Prostate gland (tissue), 2 donors: Measurements from ENCODE around the gene ITIH1. TPM values are rescaled to one million over a fixed set of nuclear protein-coding genes. Genes with fewer than 3 reads are reported as not detected.

Experiments used
- DNase-seq: peaks from one replicate; pipeline ENCODE4 v3.0.0-alpha.2; 2019; ENCODE audit warnings: low spot score
- H3K27ac ChIP-seq, 2 donors: fragments of 200-600 bp; sonication (generic); 2 replicates each; pipeline ENCODE4 v1.5.1; 2017 to 2019
- H3K27me3 ChIP-seq: fragments of 200-600 bp; sonication (generic); replicated peaks from 2 replicates; pipeline ENCODE4 v1.5.1; 2019; ENCODE audit not compliant: insufficient read depth
- H3K36me3 ChIP-seq, 2 donors: fragments of 200-600 bp; sonication (generic); 1 replicate in 1 of 2; 2 replicates in 1 of 2; pipeline versions ENCODE4 v1.5.1 to v1.8.1; 2017 to 2019
- H3K4me1 ChIP-seq: fragments of 200-600 bp; sonication (generic); replicated peaks from 2 replicates; pipeline ENCODE4 v1.5.1; 2019
- H3K4me3 ChIP-seq, 2 donors: fragments of 200-600 bp; sonication (generic); 2 replicates each; pipeline ENCODE4 v1.5.1; 2017 to 2019
- H3K9me3 ChIP-seq: fragments of 200-600 bp; sonication (generic); 2 replicates; pipeline ENCODE4 v1.5.1; 2017
- POLR2A ChIP-seq: fragments of 450-650 bp; IDR thresholded peaks from one replicate; pipeline ENCODE4 v1.6.1; 2016; ENCODE audit warnings: antibody characterized with exemption, mild to moderate bottlenecking
- POLR2AphosphoS5 ChIP-seq: sonication (generic); formaldehyde crosslinking; IDR thresholded peaks from one replicate; pipeline ENCODE4 v1.6.1; 2017; ENCODE audit warnings: antibody characterized with exemption
- WGBS: methylation state at CpG from one replicate; pipeline ENCODE4 v1.1.5; 2018; 5-methylcytosine and 5-hydroxymethylcytosine counted together
- intact Hi-C: fragments of 100-400 bp; cut with DNase I; formaldehyde crosslinking; loops from one replicate; pipeline ENCODE4 v1.14.2; 2022
- total RNA-seq, 2 donors: library from RNA; depleted of rRNA; stranded (reverse); fragments of >200 nt; gene quantifications; one replicate each; pipeline ENCODE4 v1.1.0, GENCODE V29; 2016
- TF ChIP-seq, protein P1 (sequence below), 4 experiments: fragments of 200-600 bp in 2 of 4; fragments of 450-650 bp in 2 of 4; sonication (generic) in 2 of 4; IDR thresholded peaks; 1 replicate in 3 of 4; 2 replicates in 1 of 4; pipeline ENCODE4 v1.5.1; 2016 to 2019; ENCODE audit warnings: antibody characterized with exemption in 4 of 4, mild to moderate bottlenecking in 2 of 4, moderate library complexity in 2 of 4

Gene ITIH1
- total RNA-seq, 2 donors from 2014 or later: 3.5 TPM; not detected in 1

- TF ChIP-seq POLR2AphosphoS5 (no peak), POLR2A (no peak)
- TF ChIP-seq, protein P1, sequence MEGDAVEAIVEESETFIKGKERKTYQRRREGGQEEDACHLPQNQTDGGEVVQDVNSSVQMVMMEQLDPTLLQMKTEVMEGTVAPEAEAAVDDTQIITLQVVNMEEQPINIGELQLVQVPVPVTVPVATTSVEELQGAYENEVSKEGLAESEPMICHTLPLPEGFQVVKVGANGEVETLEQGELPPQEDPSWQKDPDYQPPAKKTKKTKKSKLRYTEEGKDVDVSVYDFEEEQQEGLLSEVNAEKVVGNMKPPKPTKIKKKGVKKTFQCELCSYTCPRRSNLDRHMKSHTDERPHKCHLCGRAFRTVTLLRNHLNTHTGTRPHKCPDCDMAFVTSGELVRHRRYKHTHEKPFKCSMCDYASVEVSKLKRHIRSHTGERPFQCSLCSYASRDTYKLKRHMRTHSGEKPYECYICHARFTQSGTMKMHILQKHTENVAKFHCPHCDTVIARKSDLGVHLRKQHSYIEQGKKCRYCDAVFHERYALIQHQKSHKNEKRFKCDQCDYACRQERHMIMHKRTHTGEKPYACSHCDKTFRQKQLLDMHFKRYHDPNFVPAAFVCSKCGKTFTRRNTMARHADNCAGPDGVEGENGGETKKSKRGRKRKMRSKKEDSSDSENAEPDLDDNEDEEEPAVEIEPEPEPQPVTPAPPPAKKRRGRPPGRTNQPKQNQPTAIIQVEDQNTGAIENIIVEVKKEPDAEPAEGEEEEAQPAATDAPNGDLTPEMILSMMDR (IDR thresholded peaks at IDR 0.05): no peak
- WGBS: 69% methylated on average over 16 of the region's 16 CpGs
- Histone ChIP-seq H3K36me3 (no peaks in the 10 kb centered on the region), H3K27me3 (no peaks in the 10 kb centered on the region), H3K4me1 (no peaks in the 10 kb centered on the region), H3K4me3 (no peak within 1 kb of the TSS), H3K27ac (peak within 1 kb of the TSS in 1 of 2 donors; percentile 7), H3K9me3 (no peaks in the 10 kb centered on the region)
- intact Hi-C loops: no loop called here
- DNase-seq: no peak
Observed at GRCh38 chr3:52830535-52831258, 53.3 kb downstream of the ITIH1 start, which contains the start of gene ITIH4. ITIH4 (minus strand) TSS chr3:52830672; CDS start chr3:52830642, 30 bp downstream.

DNA sequence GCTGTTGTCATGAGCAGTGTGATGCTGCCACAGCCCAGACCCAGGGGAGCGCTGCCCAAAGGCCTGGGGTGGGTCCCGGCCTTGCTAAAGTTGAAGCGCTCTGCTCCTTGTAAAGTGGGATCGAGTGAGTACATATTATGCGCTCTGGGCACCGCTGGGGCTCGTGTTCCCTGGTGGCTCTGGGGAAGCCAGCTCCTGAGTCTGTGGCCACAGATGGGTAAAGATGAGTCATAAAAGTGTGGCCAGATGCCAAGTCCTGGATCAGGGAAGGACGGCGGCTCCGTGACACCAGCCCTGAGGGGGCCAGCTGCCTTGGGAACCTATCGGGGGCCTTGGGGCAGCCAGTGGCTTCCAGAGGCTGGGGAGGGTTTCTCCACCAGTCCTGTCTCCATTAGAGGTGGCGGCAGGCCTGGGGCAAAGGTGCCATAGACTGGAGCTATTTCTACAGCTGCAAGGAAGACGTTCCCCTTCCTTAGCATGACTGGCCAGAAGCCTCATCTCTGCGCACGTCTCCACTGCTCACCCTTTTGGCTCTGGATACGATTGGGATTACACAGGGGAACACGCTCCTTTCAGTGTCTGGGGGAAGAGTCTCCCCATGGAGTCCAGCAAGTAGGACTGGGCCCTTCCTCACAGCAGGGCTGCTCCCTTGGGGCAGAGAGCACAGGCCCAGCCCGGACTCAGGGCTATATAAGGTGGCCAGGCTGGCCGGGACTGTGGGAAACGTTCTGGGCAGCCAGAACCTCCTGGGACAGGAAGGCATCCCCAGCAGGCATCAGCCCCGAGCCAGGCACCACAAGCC lies 54.3 kb downstream of the ITIH1 start:
- Histone ChIP-seq H3K9me3 (no peaks in the 10 kb centered on the region), H3K27me3 (no peaks in the 10 kb centered on the region), H3K4me3 (no peak overlapping the region), H3K4me1 (no peaks in the 10 kb centered on the region), H3K27ac (peak overlapping the region in 1 of 2 donors; percentile 7), H3K36me3 (no peaks in the 10 kb centered on the region)
- intact Hi-C loops: no loop called here
- 47% methylated on average over 21 of the region's 21 CpGs for WGBS
- DNase-seq: peak; percentile 32
- TF ChIP-seq, protein P1 (IDR thresholded peaks at IDR 0.05): no peak
- peak; percentile 6 for TF ChIP-seq POLR2AphosphoS5
- TF ChIP-seq POLR2A: no peak

- DNase-seq: no peak
- Histone ChIP-seq H3K36me3 (no peaks in the 10 kb centered on the region), H3K4me3 (no peak overlapping the region), H3K4me1 (no peaks in the 10 kb centered on the region), H3K27me3 (no peaks in the 10 kb centered on the region), H3K9me3 (no peaks in the 10 kb centered on the region), H3K27ac (no peak overlapping the region)
- 96% methylated on average over 14 of the region's 14 CpGs for WGBS
- TF ChIP-seq POLR2AphosphoS5 (no peak), POLR2A (no peak)
- TF ChIP-seq, protein P1 (IDR thresholded peaks at IDR 0.05): no peak
- intact Hi-C loops: no loop called here
Observed at GRCh38 chr3:52833202-52833601, 55.8 kb downstream of the ITIH1 start.

GRCh38 chr3:52834871-52835501 lies 57.6 kb downstream of the ITIH1 start, which contains the start of gene MUSTN1:
MUSTN1 (minus strand) TSS chr3:52835019; CDS start chr3:52834948, 71 bp downstream.
- Histone ChIP-seq H3K4me3 (no peak within 1 kb of the TSS), H3K9me3 (no peaks in the 10 kb centered on the region), H3K27ac (no peak within 1 kb of the TSS), H3K27me3 (no peaks in the 10 kb centered on the region), H3K36me3 (no peaks in the 10 kb centered on the region), H3K4me1 (no peaks in the 10 kb centered on the region)
- TF ChIP-seq, protein P1 (IDR thresholded peaks at IDR 0.05): no peak
- TF ChIP-seq POLR2A (no peak), POLR2AphosphoS5 (no peak)
- no peak for DNase-seq
- 38% methylated on average over 11 of the region's 11 CpGs for WGBS
- intact Hi-C loops: no loop called here
